ENCODE data around the gene FNTB.

The FNTB gene

DNA sequence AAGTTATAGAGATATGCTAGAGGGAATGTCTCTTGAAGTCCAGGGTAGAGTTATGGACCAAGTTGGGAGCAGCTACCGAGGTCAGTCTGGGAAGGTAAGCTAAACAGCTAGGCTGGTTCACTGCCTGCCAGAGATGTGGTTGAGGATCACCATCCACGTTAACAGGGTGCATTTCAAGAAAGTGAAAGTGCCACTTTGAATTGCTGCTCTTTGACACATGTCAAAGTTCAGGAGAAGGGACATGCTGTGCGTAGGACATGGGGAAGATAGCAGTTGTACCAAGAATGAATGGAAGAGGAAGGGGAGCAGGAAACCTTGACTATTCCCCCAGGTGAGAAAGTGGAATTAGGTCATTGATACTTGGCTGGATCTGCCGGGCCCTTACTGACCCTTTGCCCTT lies 66.1 kb downstream of the FNTB start:
- DNase-seq (ENCODE audit: low read depth in 3 of 3): no peak

DNA sequence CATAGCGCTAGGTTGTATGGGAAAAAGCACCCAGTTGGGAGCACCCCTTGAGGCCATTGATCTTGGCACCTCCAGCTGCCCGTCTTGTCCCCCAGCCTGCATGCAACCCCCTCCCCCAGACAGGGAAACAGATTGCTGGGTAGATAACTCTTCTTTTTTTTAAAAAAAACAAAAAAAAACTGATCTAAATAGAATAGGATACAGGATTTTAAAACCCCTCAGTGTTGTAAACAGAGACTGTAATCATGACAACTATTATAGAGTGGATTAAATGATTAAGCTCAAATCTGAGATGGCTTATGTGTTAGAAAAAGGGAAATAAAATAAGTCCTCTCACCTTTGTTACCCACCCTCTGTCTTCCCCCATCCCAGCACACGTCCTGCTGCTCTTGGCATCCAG lies 66.8 kb downstream of the FNTB start:
- DNase-seq (ENCODE audit: low read depth in 3 of 3): no peak

DNA sequence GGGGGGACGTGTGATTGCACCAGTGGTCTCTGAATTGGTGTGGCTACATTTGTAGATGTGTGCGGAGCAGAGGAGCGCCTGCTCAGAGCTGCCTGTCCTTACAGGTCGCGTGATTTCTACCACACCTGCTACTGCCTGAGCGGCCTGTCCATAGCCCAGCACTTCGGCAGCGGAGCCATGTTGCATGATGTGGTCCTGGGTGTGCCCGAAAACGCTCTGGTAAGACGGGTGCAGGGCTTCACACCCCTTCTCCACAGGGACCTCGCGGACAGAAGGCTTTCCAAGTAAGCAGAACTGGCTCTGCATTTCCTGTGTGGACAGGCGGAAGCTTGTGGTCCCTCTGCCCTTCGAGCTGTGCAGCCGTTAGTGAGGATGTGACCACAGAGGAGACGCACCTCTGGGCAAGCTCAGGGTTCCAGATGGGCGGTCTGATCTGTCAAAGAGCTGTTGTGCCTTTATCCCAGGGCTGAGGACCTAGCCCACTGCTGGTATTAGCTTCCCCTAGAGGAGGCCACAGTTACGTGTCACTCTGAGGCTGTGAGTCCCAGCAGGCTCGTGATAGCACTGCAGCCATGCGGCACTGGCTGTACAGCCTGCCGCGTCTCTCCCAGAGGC lies 67.9 kb downstream of the FNTB start:
- no peak for DNase-seq (ENCODE audit: low read depth in 3 of 3)

DNA sequence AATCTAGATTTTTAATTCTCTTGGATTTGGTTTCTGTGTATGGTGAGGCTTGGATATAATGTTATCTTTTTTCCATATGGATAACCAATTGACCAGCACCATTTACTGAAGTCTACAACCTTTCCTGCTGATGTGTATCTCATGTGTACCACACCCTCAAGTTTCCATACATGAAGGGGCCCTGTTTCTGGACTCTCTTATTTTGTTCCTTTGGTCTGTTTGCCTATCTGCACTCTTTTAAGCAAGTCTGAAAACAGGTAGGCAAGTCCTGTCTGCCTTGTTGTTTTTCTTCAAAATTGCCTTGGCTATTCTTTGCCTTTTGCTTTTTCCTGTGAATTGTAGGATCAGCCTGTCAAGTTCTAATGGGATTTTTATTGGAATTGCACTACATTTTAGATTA lies 71.0 kb downstream of the FNTB start:
- no peak for DNase-seq (ENCODE audit: low read depth in 3 of 3)

- no peak for DNase-seq (ENCODE audit: low read depth in 3 of 3)
These were observed 75.7 kb downstream of the FNTB start for GRCh38 chr14:65062096-65063075.

- DNase-seq (ENCODE audit: low read depth in 3 of 3): no peak
These were observed 79.0 kb downstream of the FNTB start for GRCh38 chr14:65065719-65066118.

DNA sequence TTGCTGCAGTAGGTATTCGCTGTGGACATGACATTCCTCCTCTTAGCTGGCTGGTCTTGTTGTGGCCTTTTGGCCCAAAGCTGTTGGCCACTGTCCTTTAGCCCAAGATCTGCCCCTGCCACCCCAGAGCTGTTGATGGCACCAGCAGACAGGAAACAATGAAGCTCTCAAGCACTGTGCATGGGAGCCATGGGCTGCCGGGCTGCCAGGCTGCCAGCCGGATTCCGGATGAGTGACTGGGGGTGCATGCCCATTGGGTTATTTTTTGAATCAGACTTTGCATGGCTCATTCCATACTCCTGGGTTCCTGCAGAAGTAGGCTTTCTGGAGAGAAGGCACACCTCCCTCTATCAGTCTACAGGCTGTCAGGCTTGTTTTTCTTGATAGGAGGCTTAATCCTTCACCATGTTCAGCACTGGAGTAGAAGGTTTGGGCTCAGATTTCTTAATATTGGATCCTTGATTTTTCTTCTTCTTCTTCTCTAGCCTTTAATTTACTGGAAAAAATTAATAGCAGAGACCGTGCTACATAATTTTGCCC lies 83.2 kb downstream of the FNTB start:
- no peak for DNase-seq (ENCODE audit: low read depth in 3 of 3)

GRCh38 chr14:65070471-65070976 lies 83.8 kb downstream of the FNTB start:
- no peak for DNase-seq (ENCODE audit: low read depth in 3 of 3)

DNA sequence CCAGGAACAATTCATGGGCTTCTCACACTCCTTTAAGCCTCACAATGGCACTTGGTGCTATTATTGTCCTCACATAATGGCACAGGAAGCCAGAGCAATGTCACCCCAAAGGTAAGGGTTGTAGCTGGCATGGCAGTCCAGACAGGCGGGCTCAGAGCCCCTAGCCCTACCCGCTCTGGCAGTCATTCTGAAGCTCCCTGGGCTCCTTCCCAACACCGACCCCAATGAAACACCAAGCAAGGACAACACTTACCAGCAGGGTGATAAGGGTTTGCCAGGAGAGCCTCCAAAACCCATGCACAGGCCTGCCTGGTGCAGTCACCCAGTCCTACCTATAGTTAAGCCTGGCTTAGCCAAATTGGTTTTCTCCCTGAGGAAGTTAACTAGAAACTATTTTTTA lies 84.8 kb downstream of the FNTB start:
- no peak for DNase-seq (ENCODE audit: low read depth in 3 of 3)

DNA sequence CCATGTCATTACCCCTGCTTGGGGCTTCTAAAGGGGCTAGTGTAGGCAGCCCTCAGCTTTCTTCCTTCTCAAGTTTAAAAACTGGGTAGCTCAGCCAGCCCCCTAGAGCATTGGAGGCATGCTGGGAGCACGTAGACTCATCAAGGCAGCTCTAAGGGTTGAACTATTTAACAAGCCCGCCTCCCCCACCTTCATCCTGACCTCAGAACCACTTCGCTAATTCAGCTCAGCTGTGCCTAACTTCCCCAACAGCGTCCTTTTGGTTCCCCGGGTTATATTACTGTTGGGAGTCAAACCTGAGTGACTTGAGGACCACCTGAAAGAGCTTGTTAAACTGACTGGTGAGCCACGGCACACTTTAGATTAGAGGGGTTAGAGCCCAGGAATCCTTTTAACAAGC lies 85.6 kb downstream of the FNTB start:
- DNase-seq (ENCODE audit: low read depth in 3 of 3): no peak

DNA sequence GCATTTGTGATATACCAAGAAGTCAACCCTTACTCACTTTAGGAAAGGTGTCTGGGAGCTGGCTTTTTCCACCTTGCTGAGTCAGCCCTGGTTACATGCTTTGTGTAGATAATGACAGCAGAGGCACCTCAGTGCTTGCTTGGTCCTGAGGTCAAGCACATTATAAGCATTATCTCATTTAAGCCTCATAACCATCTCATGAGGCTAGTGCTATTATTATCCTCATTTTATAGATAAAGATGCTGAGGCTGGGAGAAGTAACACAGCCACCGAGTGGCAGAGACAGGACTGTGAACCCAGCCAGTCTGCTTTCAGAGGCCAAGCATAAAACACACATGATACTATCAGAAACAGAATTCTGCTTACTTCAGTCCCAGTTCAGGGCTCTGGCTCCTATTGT lies 86.2 kb downstream of the FNTB start:
- no peak for DNase-seq (ENCODE audit: low read depth in 3 of 3)

DNA sequence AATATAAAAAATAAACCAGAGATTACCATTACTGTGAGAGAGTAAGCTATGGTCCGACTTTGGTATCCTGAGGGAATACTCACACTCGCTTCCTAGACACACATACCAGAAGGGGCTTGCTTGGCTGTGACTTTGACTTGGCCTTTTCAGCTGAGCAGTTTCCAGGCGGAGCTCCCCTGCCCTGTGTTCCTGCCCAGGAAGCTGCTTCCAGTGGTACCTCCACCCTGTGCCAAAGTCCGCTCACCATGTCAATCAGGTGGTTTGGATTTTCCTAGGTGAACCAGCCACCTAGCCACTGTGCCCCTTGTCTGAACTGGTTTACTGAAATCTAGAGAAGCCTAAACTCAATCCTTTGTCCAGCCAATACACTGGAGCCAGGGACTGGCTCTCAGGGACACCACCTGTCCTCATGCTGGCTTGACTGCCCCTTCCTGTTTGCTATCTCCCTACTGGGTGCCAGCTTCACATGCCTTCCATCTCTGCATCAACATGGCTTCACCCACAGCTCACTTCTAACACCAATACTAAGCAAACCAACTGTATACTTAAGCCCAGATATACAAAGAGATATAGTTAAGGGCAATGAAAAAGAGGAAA lies 87.0 kb downstream of the FNTB start:
- DNase-seq (ENCODE audit: low read depth in 3 of 3): no peak

DNA sequence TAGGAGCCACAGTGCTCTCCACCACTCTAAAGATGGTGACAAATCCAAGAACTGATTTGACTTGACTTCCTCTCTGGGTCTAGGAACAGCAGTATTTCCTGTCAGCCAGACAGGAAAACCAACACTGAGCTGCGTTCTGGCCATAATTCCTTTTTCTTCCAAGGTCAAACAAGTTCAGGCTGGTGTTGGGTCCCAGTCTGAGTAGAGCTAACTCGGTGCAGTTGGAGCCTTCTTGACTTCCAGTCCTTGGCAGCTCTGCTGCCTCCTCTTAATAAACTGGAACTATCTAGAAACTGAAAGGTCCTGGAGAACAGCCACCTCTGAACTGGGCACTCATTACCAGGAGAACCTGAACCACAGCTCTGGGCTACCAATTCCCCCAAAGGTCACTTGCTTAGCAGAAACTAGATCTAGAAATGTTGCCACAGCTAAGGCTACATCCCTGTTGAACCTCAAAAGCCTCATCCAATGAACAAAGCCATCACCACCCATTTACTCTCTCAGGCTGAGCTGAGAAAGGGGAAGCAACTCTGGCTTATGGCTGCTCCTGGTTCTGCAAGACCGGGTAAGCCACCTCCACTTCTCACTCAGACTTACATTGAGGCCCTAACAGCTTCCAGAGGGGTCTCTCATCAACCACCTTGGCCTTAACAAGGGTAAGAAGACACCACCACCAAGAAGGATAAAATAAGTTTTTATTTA lies 87.9 kb downstream of the FNTB start:
- DNase-seq (ENCODE audit: low read depth in 3 of 3): no peak

- DNase-seq (ENCODE audit: low read depth in 3 of 3): no peak
These were observed 89.1 kb downstream of the FNTB start for GRCh38 chr14:65075628-65076325.

- DNase-seq (ENCODE audit: low read depth in 3 of 3): no peak
These were observed 90.6 kb downstream of the FNTB start for GRCh38 chr14:65077318-65077717.

- DNase-seq (ENCODE audit: low read depth in 3 of 3): no peak
These were observed 92.5 kb downstream of the FNTB start for GRCh38 chr14:65079201-65079600.

DNA sequence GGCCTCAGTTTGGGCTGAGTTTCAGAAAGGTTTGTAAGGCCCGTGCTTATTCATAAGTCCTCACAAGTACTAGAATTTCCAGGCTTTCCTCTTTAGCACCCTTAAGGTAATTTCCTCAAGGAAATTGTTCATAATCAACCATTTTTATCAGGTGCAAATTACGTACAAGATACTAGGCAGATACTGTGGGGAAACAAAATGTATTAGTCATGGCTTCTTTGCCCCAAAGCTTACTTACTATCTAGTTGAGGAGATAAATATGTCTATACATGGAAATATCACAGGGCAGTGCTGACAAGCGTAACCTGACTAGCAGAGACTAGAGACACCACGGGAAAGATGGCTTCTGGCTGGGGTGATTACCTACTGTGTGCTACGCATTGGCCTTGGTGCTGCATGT lies 93.1 kb downstream of the FNTB start:
- no peak for DNase-seq (ENCODE audit: low read depth in 3 of 3)

- no peak for DNase-seq (ENCODE audit: low read depth in 3 of 3)
These were observed 94.5 kb downstream of the FNTB start for GRCh38 chr14:65080960-65081747.

GRCh38 chr14:65082930-65083329 lies 96.2 kb downstream of the FNTB start:
- no peak for DNase-seq (ENCODE audit: low read depth in 3 of 3)
